CD4-positive, alpha-beta T cell (primary cell): ENCODE results near the gene FMO3. TPM values are rescaled to one million over a fixed set of nuclear protein-coding genes. Genes with fewer than 3 reads are reported as not detected.

Experiments
- ATAC-seq: fragments of 200-7000 bp; cut with Tn5 transposase; one replicate; pipeline ENCODE4 v1.10.0; 2022; ENCODE audit warnings: mild to moderate bottlenecking; ENCODE audit not compliant: poor library complexity
- CTCF ChIA-PET: fragments of 350-600 bp; sonication (Branson Sonifier 250); formaldehyde crosslinking; loops from one replicate; lab custom pipeline; 2021; ENCODE audit warnings: antibody characterized with exemption, inconsistent platforms; lab: Charles Lee
- POLR2A ChIA-PET: fragments of 350-600 bp; sonication (Branson Sonifier 250); formaldehyde crosslinking; loops from one replicate; lab custom pipeline; 2021; ENCODE audit warnings: antibody characterized with exemption, inconsistent platforms; lab: Charles Lee
- DNase-seq, 14 experiments: peaks; one replicate each; pipeline ENCODE4 v3.0.0-alpha.2; 2013 to 2020; ENCODE audit warnings: mixed read lengths in 2 of 14
- H3K27ac ChIP-seq, 2 donors: one replicate each; pipeline versions ENCODE4 v1.5.1 to v1.7.0; 2013; ENCODE audit warnings: low read length in 2 of 2, low read depth in 1 of 2, mild to moderate bottlenecking in 1 of 2
- H3K27me3 ChIP-seq, 2 experiments: 1 replicate in 1 of 2; 2 replicates in 1 of 2; pipeline versions ENCODE4 v1.6.1 to v1.7.0; 2013; ENCODE audit warnings: low read length in 2 of 2, control low read depth in 1 of 2, mild to moderate bottlenecking in 1 of 2, moderate library complexity in 1 of 2; ENCODE audit not compliant: insufficient read depth in 2 of 2, control insufficient read depth in 1 of 2
- H3K36me3 ChIP-seq: one replicate; pipeline ENCODE4 v1.6.1; 2013; ENCODE audit warnings: low read length, control low read depth; ENCODE audit not compliant: insufficient read depth
- H3K4me1 ChIP-seq: one replicate; pipeline ENCODE4 v1.6.1; 2013; ENCODE audit warnings: low read length, control low read depth; ENCODE audit not compliant: insufficient read depth
- H3K4me3 ChIP-seq: one replicate; pipeline ENCODE4 v1.5.1; 2013; ENCODE audit warnings: mild to moderate bottlenecking, low read length, moderate library complexity
- H3K9me3 ChIP-seq, 2 experiments: 1 replicate in 1 of 2; 2 replicates in 1 of 2; pipeline versions ENCODE4 v1.6.1 to v1.7.0; 2013; ENCODE audit warnings: low read length in 2 of 2, mild to moderate bottlenecking in 2 of 2, control low read depth in 1 of 2, moderate library complexity in 1 of 2; ENCODE audit not compliant: control insufficient read depth in 1 of 2, insufficient read depth in 1 of 2
- H3K27ac Mint-ChIP-seq: one replicate; pipeline ENCODE4 v1.8.0; 2020; ENCODE audit warnings: mixed read lengths
- H3K27me3 Mint-ChIP-seq: one replicate; pipeline ENCODE4 v1.8.0; 2021; ENCODE audit warnings: mixed read lengths
- H3K36me3 Mint-ChIP-seq: one replicate; pipeline ENCODE4 v1.8.0; 2021; ENCODE audit warnings: low read depth, mixed read lengths
- H3K4me1 Mint-ChIP-seq: one replicate; pipeline ENCODE4 v1.8.0; 2021; ENCODE audit warnings: low read depth, mixed read lengths
- H3K4me3 Mint-ChIP-seq: one replicate; pipeline ENCODE4 v1.8.0; 2020; ENCODE audit warnings: mild to moderate bottlenecking, mixed read lengths
- H3K9me3 Mint-ChIP-seq: one replicate; pipeline ENCODE4 v1.8.0; 2020; ENCODE audit warnings: mixed read lengths
- intact Hi-C, 2 experiments: fragments of 100-400 bp; cut with DNase I in 1 of 2; cut with micrococcal nuclease in 1 of 2; formaldehyde crosslinking; loops; one replicate each; pipeline versions ENCODE4 v1.15.1 to v1.9.0; 2023 to 2025; cut with DNase I, micrococcal nuclease
- total RNA-seq, 174 experiments: library from RNA in 2 of 174; stranded (reverse) in 2 of 174; gene quantifications; one replicate each; pipeline ENCODE4 v1.2.3 and lab custom pipeline; 2021 to 2026
- TF ChIP-seq, protein P1 (sequence below): fragments of 200-600 bp; IDR thresholded peaks from one replicate; pipeline ENCODE4 v1.8.0; 2022; ENCODE audit warnings: antibody characterized with exemption, mild to moderate bottlenecking

Gene FMO3
- total RNA-seq, 2 experiments from 2014 or later: not detected

DNA sequence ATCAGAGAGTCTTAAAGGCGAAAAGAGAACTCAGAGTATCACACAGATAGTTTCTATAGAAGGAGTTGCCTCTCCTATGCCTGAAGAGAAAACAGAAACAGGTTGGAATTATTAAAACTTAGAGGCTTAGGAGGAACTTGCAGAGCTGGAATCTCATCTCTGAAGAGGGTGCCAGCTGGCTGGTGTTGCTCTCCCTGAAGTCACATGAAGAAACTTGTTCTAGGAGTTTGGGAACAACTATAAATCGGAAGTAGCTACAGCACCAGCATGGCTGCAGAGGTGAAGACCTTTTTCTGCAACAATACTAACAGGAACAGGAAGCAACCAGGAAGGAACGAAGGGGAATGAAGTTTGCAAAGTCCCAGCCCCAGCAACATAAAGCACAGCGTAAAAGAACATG is 35.8 kb downstream of the FMO3 start:
- H3K4me3 Mint-ChIP-seq: no peak overlapping the region
- DNase-seq (no peak), ATAC-seq (no peak)
- H3K27ac Mint-ChIP-seq: no peak overlapping the region
- ChIA-PET CTCF (no interaction called here), POLR2A (no interaction called here)
- no peak overlapping the region for H3K27ac ChIP-seq
- peaks cover 9% of the 10 kb centered on the region for H3K27me3 Mint-ChIP-seq
- intact Hi-C loops: no loop called here
- no peak overlapping the region for H3K4me3 ChIP-seq
- no peaks in the 10 kb centered on the region for H3K36me3 Mint-ChIP-seq
- no peaks in the 10 kb centered on the region for H3K36me3 ChIP-seq
- peaks cover 9% of the 10 kb centered on the region for H3K9me3 Mint-ChIP-seq
- TF ChIP-seq, protein P1, sequence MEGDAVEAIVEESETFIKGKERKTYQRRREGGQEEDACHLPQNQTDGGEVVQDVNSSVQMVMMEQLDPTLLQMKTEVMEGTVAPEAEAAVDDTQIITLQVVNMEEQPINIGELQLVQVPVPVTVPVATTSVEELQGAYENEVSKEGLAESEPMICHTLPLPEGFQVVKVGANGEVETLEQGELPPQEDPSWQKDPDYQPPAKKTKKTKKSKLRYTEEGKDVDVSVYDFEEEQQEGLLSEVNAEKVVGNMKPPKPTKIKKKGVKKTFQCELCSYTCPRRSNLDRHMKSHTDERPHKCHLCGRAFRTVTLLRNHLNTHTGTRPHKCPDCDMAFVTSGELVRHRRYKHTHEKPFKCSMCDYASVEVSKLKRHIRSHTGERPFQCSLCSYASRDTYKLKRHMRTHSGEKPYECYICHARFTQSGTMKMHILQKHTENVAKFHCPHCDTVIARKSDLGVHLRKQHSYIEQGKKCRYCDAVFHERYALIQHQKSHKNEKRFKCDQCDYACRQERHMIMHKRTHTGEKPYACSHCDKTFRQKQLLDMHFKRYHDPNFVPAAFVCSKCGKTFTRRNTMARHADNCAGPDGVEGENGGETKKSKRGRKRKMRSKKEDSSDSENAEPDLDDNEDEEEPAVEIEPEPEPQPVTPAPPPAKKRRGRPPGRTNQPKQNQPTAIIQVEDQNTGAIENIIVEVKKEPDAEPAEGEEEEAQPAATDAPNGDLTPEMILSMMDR: no peak
- H3K9me3 ChIP-seq: peaks cover 0 to 5% of the 10 kb centered on the region in 2 experiments
- no peaks in the 10 kb centered on the region for H3K4me1 ChIP-seq
- no peaks in the 10 kb centered on the region for H3K4me1 Mint-ChIP-seq
- peaks cover 0 to 3% of the 10 kb centered on the region in 2 experiments for H3K27me3 ChIP-seq

DNA sequence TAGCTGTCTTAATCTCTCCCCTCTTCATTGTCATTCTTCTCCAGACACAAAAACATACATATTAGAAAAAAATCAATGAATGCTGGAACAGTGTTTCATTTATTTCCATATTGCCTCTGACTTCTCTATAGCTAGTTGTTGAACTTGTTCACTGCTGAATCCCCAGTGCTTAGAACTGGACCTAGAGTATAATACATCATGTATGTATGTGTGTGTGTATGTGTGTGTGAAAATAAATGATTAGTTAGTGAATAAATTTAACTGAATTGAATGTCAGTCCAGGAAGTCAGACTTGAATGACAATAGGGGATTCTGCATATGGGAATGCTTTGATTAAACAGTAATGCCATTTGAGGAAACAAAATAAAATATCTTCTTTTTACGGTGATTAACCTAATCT is 36.4 kb downstream of the FMO3 start:
- H3K4me3 ChIP-seq: no peak overlapping the region
- ChIA-PET POLR2A (no interaction called here), CTCF (no interaction called here)
- H3K27ac Mint-ChIP-seq: no peak overlapping the region
- no peaks in the 10 kb centered on the region for H3K4me1 ChIP-seq
- no peaks in the 10 kb centered on the region for H3K36me3 Mint-ChIP-seq
- no peak overlapping the region for H3K27ac ChIP-seq
- H3K9me3 Mint-ChIP-seq: peaks cover 9% of the 10 kb centered on the region
- peaks cover 9% of the 10 kb centered on the region for H3K27me3 Mint-ChIP-seq
- peaks cover 0 to 5% of the 10 kb centered on the region in 2 experiments for H3K9me3 ChIP-seq
- no peak overlapping the region for H3K4me3 Mint-ChIP-seq
- TF ChIP-seq, protein P1: no peak
- no peak for ATAC-seq
- peaks cover 0 to 3% of the 10 kb centered on the region in 2 experiments for H3K27me3 ChIP-seq
- H3K4me1 Mint-ChIP-seq: no peaks in the 10 kb centered on the region
- intact Hi-C loops: no loop called here
- DNase-seq: no peak
- no peaks in the 10 kb centered on the region for H3K36me3 ChIP-seq

DNA sequence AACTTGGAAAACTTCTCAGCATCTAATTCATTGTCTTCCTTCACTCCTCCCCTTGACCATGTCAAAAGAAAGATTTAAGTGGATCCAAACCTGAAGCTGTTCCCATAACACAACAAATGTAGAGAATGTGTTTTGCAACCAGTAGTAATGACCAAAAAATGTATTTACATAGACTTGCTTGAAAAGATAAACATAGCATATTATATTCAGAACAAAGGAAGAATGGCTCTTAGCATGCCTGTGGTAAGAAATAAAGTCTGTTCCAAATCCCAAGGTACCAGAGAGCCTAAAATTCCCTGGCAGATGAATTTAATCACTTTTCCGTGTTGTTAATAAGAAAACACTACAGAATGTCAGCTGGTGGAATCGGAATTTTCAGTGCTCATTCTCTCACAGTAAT is 36.8 kb downstream of the FMO3 start:
- intact Hi-C loops: no loop called here
- H3K27me3 Mint-ChIP-seq: peaks cover 9% of the 10 kb centered on the region
- no peak overlapping the region for H3K27ac Mint-ChIP-seq
- CTCF ChIA-PET: no interaction called here
- peaks cover 0 to 5% of the 10 kb centered on the region in 2 experiments for H3K9me3 ChIP-seq
- no peak overlapping the region for H3K4me3 ChIP-seq
- DNase-seq (no peak), ATAC-seq (no peak)
- no peaks in the 10 kb centered on the region for H3K4me1 ChIP-seq
- TF ChIP-seq, protein P1: no peak
- no peaks in the 10 kb centered on the region for H3K36me3 ChIP-seq
- no peak overlapping the region for H3K27ac ChIP-seq
- peaks cover 0 to 3% of the 10 kb centered on the region in 2 experiments for H3K27me3 ChIP-seq
- H3K4me1 Mint-ChIP-seq: no peaks in the 10 kb centered on the region
- H3K36me3 Mint-ChIP-seq: no peaks in the 10 kb centered on the region
- no peak overlapping the region for H3K4me3 Mint-ChIP-seq
- peaks cover 9% of the 10 kb centered on the region for H3K9me3 Mint-ChIP-seq
- POLR2A ChIA-PET: no interaction called here
